ENCODE measurements around the gene DHRS12.

Gene DHRS12

GRCh38 chr13:51818276-51818675 is 14.3 kb upstream of the DHRS12 start:
- no peak for DNase-seq (ENCODE audit: low read depth)
- H3K9ac ChIP-seq (ENCODE audit: low read length), result no peak overlapping the region
- peaks cover 56% of the 10 kb centered on the region for H3K27me3 ChIP-seq (replicated peaks; ENCODE audit: control insufficient read depth, insufficient read depth, low read length)
- no peaks in the 10 kb centered on the region for H3K36me3 ChIP-seq (ENCODE audit: control insufficient read depth, insufficient read depth, low read length, severe bottlenecking)
- peaks cover 5% of the 10 kb centered on the region for H3K4me1 ChIP-seq (ENCODE audit: control insufficient read depth, insufficient read depth, low read length)
- no peaks in the 10 kb centered on the region for H3K9me3 ChIP-seq (ENCODE audit: control insufficient read depth, low read length)
- no peak overlapping the region for H3K4me3 ChIP-seq (ENCODE audit: low read length)

DNA sequence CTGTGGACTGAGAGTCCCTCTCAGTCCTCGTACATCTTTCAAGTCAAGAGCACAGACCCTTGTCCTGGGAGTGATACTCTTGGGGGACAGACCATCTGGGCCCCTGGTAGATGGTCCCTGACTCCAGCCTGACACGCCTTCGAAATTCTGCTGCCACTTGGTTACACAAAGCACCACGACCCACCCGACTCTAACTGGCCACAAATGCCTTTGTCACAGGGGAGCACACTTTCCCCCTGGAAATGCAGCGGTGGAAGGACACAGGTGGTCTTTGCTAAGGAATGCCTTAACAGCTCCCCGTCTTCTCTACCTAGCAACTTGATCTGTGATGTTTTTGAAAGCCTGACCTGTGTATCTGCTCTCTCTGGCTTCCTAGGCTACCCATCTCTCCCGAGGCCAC is 13.8 kb upstream of the DHRS12 start:
- Histone ChIP-seq H3K36me3 (ENCODE audit: control insufficient read depth, insufficient read depth, low read length, severe bottlenecking) (no peaks in the 10 kb centered on the region), H3K9me3 (ENCODE audit: control insufficient read depth, low read length) (no peaks in the 10 kb centered on the region), H3K4me1 (ENCODE audit: control insufficient read depth, insufficient read depth, low read length) (peaks cover 5% of the 10 kb centered on the region), H3K27me3 (replicated peaks; ENCODE audit: control insufficient read depth, insufficient read depth, low read length) (peaks cover 54% of the 10 kb centered on the region), H3K4me3 (ENCODE audit: low read length) (no peak overlapping the region), H3K9ac (ENCODE audit: low read length) (no peak overlapping the region)
- no peak for DNase-seq (ENCODE audit: low read depth)

DNA sequence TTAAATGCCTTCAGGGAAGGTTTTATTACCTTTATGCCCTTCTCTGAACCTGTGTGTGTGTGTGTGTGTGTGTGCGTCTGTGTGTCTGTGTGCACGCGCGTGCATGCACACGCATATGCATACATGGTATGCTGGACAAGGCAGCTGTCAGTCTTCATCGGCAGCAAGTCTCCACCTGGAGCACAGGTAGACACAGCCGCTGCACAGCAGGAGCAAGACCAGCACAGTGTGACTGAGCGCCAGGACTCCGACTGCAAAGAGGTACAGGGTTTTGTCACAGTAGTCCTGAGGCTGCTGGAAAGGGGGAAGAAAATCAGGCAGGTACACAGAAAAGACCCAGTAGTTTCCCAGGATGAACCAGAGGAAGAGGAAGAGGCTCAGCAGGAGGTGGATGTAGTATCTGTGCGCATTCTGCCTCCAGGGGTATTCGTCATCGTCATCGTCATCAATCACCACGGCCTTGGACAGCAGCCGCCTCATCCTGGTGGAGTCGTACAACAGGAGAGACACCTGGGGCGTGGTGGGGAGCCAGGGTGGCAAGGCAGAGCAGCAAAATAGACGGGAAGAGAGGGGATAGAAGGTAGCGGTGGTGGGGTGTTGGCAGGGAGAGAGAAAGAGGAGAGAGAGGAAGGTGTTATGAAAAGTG is 12.8 kb upstream of the DHRS12 start:
- Histone ChIP-seq H3K4me3 (ENCODE audit: low read length) (no peak overlapping the region), H3K4me1 (ENCODE audit: control insufficient read depth, insufficient read depth, low read length) (peaks cover 5% of the 10 kb centered on the region), H3K9me3 (ENCODE audit: control insufficient read depth, low read length) (no peaks in the 10 kb centered on the region), H3K27me3 (replicated peaks; ENCODE audit: control insufficient read depth, insufficient read depth, low read length) (peaks cover 45% of the 10 kb centered on the region), H3K9ac (ENCODE audit: low read length) (no peak overlapping the region), H3K36me3 (ENCODE audit: control insufficient read depth, insufficient read depth, low read length, severe bottlenecking) (no peaks in the 10 kb centered on the region)
- no peak for DNase-seq (ENCODE audit: low read depth)

DNA sequence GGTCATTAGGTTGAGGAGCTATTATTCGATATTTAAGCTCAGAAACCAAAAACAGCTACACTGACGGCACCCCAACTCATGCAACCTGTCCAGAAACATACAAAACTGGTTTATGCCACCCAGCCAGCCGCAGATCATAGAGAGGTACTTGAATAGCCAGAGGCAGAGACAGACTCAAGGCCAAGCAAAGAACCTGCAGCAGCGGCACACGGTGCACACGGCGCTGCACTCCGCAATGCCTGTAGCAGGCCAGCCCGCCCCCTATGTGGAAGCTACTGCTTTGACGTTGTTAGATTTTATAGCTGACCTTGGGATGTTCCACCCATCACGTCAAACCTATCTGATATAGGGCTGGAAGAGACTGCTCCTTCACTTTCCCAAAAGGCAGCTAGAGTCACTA is 11.9 kb upstream of the DHRS12 start:
- Histone ChIP-seq H3K9ac (ENCODE audit: low read length) (no peak overlapping the region), H3K4me3 (ENCODE audit: low read length) (no peak overlapping the region), H3K4me1 (ENCODE audit: control insufficient read depth, insufficient read depth, low read length) (peaks cover 5% of the 10 kb centered on the region), H3K27me3 (replicated peaks; ENCODE audit: control insufficient read depth, insufficient read depth, low read length) (peaks cover 38% of the 10 kb centered on the region), H3K36me3 (ENCODE audit: control insufficient read depth, insufficient read depth, low read length, severe bottlenecking) (no peaks in the 10 kb centered on the region), H3K9me3 (ENCODE audit: control insufficient read depth, low read length) (no peaks in the 10 kb centered on the region)
- DNase-seq (ENCODE audit: low read depth), result no peak

DNA sequence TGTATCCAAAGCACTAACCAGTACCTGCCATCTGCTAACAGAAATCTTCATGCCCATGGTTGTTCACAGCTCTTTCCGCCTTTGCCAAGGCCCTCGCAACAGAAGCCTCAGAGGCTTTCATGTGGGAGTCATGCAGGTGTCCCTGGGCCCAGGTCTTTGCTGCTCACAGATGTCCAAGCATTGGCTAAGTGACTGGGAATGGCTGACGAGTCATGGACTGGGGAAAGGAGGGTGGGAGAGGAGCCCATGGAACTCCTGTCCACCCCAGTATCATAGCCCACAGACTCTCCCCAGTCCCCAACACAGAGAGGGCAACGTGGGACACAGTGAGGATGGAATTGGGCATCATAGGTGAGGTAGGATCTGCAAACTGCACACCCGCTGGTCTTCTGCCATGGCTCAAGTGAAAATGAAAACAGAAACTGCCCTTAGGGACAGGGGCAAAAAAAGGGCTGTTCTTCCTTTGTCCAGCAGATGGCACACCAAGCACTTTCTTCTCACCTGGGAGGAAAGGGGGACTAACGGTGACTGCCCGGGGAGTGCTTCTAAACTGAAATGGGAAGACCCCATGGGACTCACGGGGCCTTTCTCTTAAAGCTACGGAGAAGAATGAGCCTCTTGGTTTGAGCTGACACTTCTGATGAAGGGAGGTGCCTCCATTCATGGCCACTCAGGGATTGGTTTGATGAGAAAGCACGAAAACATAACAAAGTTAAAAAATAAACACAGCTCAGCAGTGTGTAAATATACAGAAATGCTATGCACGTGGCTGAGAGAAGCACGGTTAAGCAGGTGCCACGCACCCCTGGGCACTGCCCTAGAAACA is 11.1 kb upstream of the DHRS12 start:
- Histone ChIP-seq H3K9me3 (ENCODE audit: control insufficient read depth, low read length) (no peaks in the 10 kb centered on the region), H3K36me3 (ENCODE audit: control insufficient read depth, insufficient read depth, low read length, severe bottlenecking) (no peaks in the 10 kb centered on the region), H3K4me1 (ENCODE audit: control insufficient read depth, insufficient read depth, low read length) (peaks cover 5% of the 10 kb centered on the region), H3K9ac (ENCODE audit: low read length) (no peak overlapping the region), H3K4me3 (ENCODE audit: low read length) (no peak overlapping the region), H3K27me3 (replicated peaks; ENCODE audit: control insufficient read depth, insufficient read depth, low read length) (peaks cover 30% of the 10 kb centered on the region)
- DNase-seq (ENCODE audit: low read depth), result peak; percentile 82

- no peak for DNase-seq (ENCODE audit: low read depth)
- Histone ChIP-seq H3K27me3 (replicated peaks; ENCODE audit: control insufficient read depth, insufficient read depth, low read length) (peaks cover 24% of the 10 kb centered on the region), H3K9ac (ENCODE audit: low read length) (no peak overlapping the region), H3K9me3 (ENCODE audit: control insufficient read depth, low read length) (no peaks in the 10 kb centered on the region), H3K36me3 (ENCODE audit: control insufficient read depth, insufficient read depth, low read length, severe bottlenecking) (no peaks in the 10 kb centered on the region), H3K4me1 (ENCODE audit: control insufficient read depth, insufficient read depth, low read length) (peaks cover 5% of the 10 kb centered on the region), H3K4me3 (ENCODE audit: low read length) (no peak overlapping the region)
Measured at GRCh38 chr13:51814071-51814470, 10.1 kb upstream of the DHRS12 start.

- H3K9me3 ChIP-seq (ENCODE audit: control insufficient read depth, low read length), result no peaks in the 10 kb centered on the region
- no peak overlapping the region for H3K9ac ChIP-seq (ENCODE audit: low read length)
- no peak overlapping the region for H3K4me3 ChIP-seq (ENCODE audit: low read length)
- no peaks in the 10 kb centered on the region for H3K36me3 ChIP-seq (ENCODE audit: control insufficient read depth, insufficient read depth, low read length, severe bottlenecking)
- H3K27me3 ChIP-seq (replicated peaks; ENCODE audit: control insufficient read depth, insufficient read depth, low read length), result peaks cover 18% of the 10 kb centered on the region
- DNase-seq (ENCODE audit: low read depth), result no peak
- H3K4me1 ChIP-seq (ENCODE audit: control insufficient read depth, insufficient read depth, low read length), result no peaks in the 10 kb centered on the region
Measured at GRCh38 chr13:51811920-51812451, 8.0 kb upstream of the DHRS12 start.

GRCh38 chr13:51811046-51811445 is 7.1 kb upstream of the DHRS12 start:
- Histone ChIP-seq H3K4me1 (ENCODE audit: control insufficient read depth, insufficient read depth, low read length) (no peaks in the 10 kb centered on the region), H3K4me3 (ENCODE audit: low read length) (no peak overlapping the region), H3K9me3 (ENCODE audit: control insufficient read depth, low read length) (no peaks in the 10 kb centered on the region), H3K36me3 (ENCODE audit: control insufficient read depth, insufficient read depth, low read length, severe bottlenecking) (no peaks in the 10 kb centered on the region), H3K27me3 (replicated peaks; ENCODE audit: control insufficient read depth, insufficient read depth, low read length) (peaks cover 8% of the 10 kb centered on the region), H3K9ac (ENCODE audit: low read length) (no peak overlapping the region)
- no peak for DNase-seq (ENCODE audit: low read depth)

DNA sequence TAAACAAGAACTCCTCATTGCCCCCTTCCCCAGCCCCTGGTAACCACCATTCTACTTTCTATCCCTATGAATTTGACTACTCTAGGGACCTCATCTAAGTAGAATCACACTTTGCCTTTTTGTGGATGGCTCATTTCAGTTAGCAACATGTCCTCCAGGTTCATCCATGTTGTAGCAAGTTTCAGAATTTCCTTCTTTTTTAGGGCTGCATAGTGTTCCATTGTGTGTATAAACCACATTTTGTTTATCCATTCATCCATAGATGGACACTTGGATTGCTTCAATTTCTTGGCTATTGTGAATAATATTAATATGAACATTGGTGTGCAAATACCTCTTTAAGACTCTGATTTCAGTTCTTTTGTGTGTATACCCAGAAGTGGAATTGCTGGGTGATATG is 4.8 kb upstream of the DHRS12 start:
- Histone ChIP-seq H3K36me3 (ENCODE audit: control insufficient read depth, insufficient read depth, low read length, severe bottlenecking) (no peaks in the 10 kb centered on the region), H3K4me1 (ENCODE audit: control insufficient read depth, insufficient read depth, low read length) (peaks cover 7% of the 10 kb centered on the region), H3K9me3 (ENCODE audit: control insufficient read depth, low read length) (no peaks in the 10 kb centered on the region), H3K27me3 (replicated peaks; ENCODE audit: control insufficient read depth, insufficient read depth, low read length) (no peaks in the 10 kb centered on the region), H3K4me3 (ENCODE audit: low read length) (no peak overlapping the region), H3K9ac (ENCODE audit: low read length) (no peak overlapping the region)
- no peak for DNase-seq (ENCODE audit: low read depth)

- no peak for DNase-seq (ENCODE audit: low read depth)
- no peaks in the 10 kb centered on the region for H3K36me3 ChIP-seq (ENCODE audit: control insufficient read depth, insufficient read depth, low read length, severe bottlenecking)
- H3K9ac ChIP-seq (ENCODE audit: low read length), result no peak overlapping the region
- H3K4me1 ChIP-seq (ENCODE audit: control insufficient read depth, insufficient read depth, low read length), result peaks cover 21% of the 10 kb centered on the region
- H3K9me3 ChIP-seq (ENCODE audit: control insufficient read depth, low read length), result no peaks in the 10 kb centered on the region
- no peak overlapping the region for H3K4me3 ChIP-seq (ENCODE audit: low read length)
- no peaks in the 10 kb centered on the region for H3K27me3 ChIP-seq (replicated peaks; ENCODE audit: control insufficient read depth, insufficient read depth, low read length)
Measured at GRCh38 chr13:51807041-51807440, 3.1 kb upstream of the DHRS12 start.

DNA sequence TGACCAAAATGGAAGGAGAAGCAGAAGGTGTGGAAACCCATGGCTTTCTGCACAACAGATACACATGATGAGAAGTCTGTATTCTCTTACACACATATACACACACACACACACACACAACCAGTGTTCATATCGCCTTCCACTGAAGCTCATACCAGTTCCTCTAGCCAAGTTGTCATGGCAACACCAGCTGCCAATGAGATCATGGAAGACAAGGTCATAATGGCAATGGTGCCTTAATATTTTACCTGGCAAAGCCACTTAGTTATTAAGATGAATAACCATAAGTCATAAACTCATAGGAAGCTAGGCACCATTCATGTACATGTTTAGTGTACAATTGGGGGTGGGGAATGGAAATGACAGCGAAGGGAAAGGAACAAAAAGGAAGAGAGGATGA is 2.6 kb upstream of the DHRS12 start:
- Histone ChIP-seq H3K4me1 (ENCODE audit: control insufficient read depth, insufficient read depth, low read length) (peaks cover 26% of the 10 kb centered on the region), H3K27me3 (replicated peaks; ENCODE audit: control insufficient read depth, insufficient read depth, low read length) (no peaks in the 10 kb centered on the region), H3K9me3 (ENCODE audit: control insufficient read depth, low read length) (no peaks in the 10 kb centered on the region), H3K4me3 (ENCODE audit: low read length) (no peak overlapping the region), H3K36me3 (ENCODE audit: control insufficient read depth, insufficient read depth, low read length, severe bottlenecking) (no peaks in the 10 kb centered on the region), H3K9ac (ENCODE audit: low read length) (no peak overlapping the region)
- DNase-seq (ENCODE audit: low read depth), result no peak

All from adipocyte (in vitro differentiated cells).